ENCODE results near the gene SYT15. TPM values are rescaled to one million over a fixed set of nuclear protein-coding genes. Genes with fewer than 3 reads are reported as not detected.
"Not testable (repeated sequence)": the region's sequence is repeated elsewhere in the genome, so short reads cannot be mapped to it uniquely, and the experiment has no call there.

Gene SYT15
- total RNA-seq, 6 donors from 2014 or later: 11.6 to 52.4 (median 25.4) TPM

DNA sequence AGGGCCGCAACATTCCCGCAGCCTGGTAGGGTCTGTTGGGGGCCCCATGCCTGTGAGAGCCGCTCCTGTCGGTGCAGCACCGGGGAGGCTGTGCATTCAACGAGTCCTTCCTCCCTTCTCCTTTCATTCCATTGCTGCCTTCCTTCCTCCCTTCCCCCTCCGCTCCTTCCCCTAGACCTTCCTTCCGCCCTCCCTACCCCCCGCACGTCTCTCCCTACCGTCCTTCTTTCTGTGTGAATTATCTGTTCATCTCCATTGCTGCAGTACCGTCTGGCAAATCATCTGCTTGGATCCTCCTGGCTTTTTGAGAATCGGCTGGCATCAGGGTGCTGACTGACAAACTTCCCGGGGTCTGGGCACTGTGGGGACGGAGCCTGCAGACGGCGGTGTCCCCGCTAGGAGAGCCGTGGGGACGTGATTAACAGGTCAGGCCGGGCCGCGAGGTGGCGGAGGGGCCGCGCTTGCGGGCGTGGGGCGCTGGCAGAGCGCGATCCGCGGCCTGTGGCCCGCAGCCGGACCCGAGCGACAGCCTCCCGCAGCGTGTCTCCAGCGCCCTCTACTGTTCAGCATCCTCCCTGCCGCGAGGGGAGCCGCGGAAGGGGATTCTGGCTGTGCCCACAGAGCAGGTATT, 18.8 kb downstream of the SYT15 start:
- H3K4me1 ChIP-seq, H3K36me3 ChIP-seq, H3K27me3 ChIP-seq, H3K9me3 ChIP-seq: not testable (repeated sequence)
- Histone ChIP-seq H3K27ac (peak overlapping the region; percentile 12 to 77 (median 56)), H3K4me3 (peak overlapping the region in 3 of 4 donors; percentile 33 to 48 (median 47))
- 0% methylated on average over 12 to 16 of the region's 44 CpGs for WGBS, 2 donors
- TF ChIP-seq, protein P1, sequence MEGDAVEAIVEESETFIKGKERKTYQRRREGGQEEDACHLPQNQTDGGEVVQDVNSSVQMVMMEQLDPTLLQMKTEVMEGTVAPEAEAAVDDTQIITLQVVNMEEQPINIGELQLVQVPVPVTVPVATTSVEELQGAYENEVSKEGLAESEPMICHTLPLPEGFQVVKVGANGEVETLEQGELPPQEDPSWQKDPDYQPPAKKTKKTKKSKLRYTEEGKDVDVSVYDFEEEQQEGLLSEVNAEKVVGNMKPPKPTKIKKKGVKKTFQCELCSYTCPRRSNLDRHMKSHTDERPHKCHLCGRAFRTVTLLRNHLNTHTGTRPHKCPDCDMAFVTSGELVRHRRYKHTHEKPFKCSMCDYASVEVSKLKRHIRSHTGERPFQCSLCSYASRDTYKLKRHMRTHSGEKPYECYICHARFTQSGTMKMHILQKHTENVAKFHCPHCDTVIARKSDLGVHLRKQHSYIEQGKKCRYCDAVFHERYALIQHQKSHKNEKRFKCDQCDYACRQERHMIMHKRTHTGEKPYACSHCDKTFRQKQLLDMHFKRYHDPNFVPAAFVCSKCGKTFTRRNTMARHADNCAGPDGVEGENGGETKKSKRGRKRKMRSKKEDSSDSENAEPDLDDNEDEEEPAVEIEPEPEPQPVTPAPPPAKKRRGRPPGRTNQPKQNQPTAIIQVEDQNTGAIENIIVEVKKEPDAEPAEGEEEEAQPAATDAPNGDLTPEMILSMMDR (IDR thresholded peaks at IDR 0.05): peak in 1 of 6 experiments; percentile 16
- DNase-seq: peak in 1 of 2 donors; percentile 93
- peak; percentile 90 to 97 for ATAC-seq (ENCODE audit: low FRiP score in 2 of 2)

GRCh38 chr10:46600516-46600915, 21.6 kb downstream of the SYT15 start:
- H3K36me3 ChIP-seq; H3K4me1 ChIP-seq; ATAC-seq (ENCODE audit: low FRiP score in 2 of 2); H3K27me3 ChIP-seq; H3K4me3 ChIP-seq; H3K27ac ChIP-seq; H3K9me3 ChIP-seq; DNase-seq: not testable (repeated sequence)
- 0 to 50% methylated on average over 1 of the region's 1 CpG for WGBS, 2 donors

- WGBS, 2 donors: no CpG with 5 or more reads among the region's 6 CpGs
- not testable (repeated sequence) for H3K36me3 ChIP-seq, DNase-seq, H3K27ac ChIP-seq, H3K4me1 ChIP-seq, H3K9me3 ChIP-seq, H3K4me3 ChIP-seq, H3K27me3 ChIP-seq
- peak in 1 of 2 donors; percentile 70 for ATAC-seq (ENCODE audit: low FRiP score in 2 of 2)
These were observed 36.6 kb downstream of the SYT15 start for GRCh38 chr10:46615540-46615939.

GRCh38 chr10:46616227-46616626, 37.3 kb downstream of the SYT15 start:
- not testable (repeated sequence) for H3K27ac ChIP-seq, H3K9me3 ChIP-seq, H3K4me1 ChIP-seq, DNase-seq, H3K36me3 ChIP-seq, H3K27me3 ChIP-seq, H3K4me3 ChIP-seq
- WGBS, 2 donors: no CpG with 5 or more reads among the region's 3 CpGs
- ATAC-seq (ENCODE audit: low FRiP score in 2 of 2): peak in 1 of 2 donors; percentile 76

GRCh38 chr10:46617134-46617533, 38.2 kb downstream of the SYT15 start:
- WGBS, 2 donors: 57 to 70% methylated on average over 3 of the region's 4 CpGs
- ATAC-seq (ENCODE audit: low FRiP score in 2 of 2): peak in 1 of 2 donors; percentile 52
- H3K4me1 ChIP-seq, H3K27me3 ChIP-seq, H3K9me3 ChIP-seq, H3K4me3 ChIP-seq, H3K27ac ChIP-seq, DNase-seq, H3K36me3 ChIP-seq: not testable (repeated sequence)

DNA sequence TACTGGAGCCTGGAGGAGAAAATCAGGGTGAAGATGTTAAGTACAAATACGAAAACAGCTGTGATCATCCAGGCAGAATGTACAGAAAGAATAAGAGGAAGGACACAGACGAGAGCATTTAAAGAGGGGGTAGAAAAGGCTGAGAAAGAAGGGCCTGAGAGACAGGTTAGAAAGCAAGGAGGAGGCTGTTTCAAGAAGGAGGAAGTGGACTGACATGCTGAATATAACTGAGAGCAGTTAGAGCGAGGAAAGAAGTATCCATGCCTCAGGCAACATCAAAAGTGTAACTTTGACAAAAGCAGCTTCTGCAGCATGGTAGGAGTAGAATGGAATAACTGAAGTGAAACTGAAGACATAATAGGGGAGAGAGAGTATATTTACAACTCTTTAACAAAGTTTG, 39.0 kb downstream of the SYT15 start:
- H3K4me1 ChIP-seq; H3K27ac ChIP-seq; H3K4me3 ChIP-seq; DNase-seq; ATAC-seq (ENCODE audit: low FRiP score in 2 of 2); H3K27me3 ChIP-seq; H3K36me3 ChIP-seq; H3K9me3 ChIP-seq: not testable (repeated sequence)
- 78 to 88% methylated on average over 3 of the region's 3 CpGs for WGBS, 2 donors

GRCh38 chr10:46623899-46624654, 45.1 kb downstream of the SYT15 start:
- H3K36me3 ChIP-seq; H3K4me1 ChIP-seq; ATAC-seq (ENCODE audit: low FRiP score in 2 of 2); H3K9me3 ChIP-seq; H3K27me3 ChIP-seq; H3K4me3 ChIP-seq; DNase-seq; H3K27ac ChIP-seq: not testable (repeated sequence)
- WGBS, 2 donors: 93% methylated on average over 4 of the region's 8 CpGs; no CpG with 5 or more reads in 1 of the 2 donors

DNA sequence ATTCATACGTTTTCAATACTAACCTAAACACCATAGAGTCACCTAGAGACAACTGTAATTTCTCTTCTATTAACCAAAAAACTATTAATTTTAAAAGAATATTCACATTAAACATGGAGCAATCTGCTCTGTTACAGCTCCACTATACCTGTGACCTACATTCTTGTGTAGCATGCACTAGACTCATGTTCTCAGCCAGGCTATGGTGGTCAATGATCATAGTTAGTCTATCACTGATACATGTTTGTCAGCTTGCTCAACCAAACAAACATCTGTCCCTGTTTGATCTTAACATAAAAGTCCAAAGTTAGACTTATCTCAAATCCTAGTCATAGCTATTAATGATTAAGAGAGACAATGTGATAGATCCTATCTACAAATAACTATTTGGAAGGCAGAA, 50.9 kb downstream of the SYT15 start:
- not testable (repeated sequence) for H3K4me1 ChIP-seq; H3K27ac ChIP-seq; H3K4me3 ChIP-seq; ATAC-seq (ENCODE audit: low FRiP score in 2 of 2); H3K27me3 ChIP-seq; H3K9me3 ChIP-seq; DNase-seq; H3K36me3 ChIP-seq
- WGBS, 2 donors: no CpG with 5 or more reads among the region's 1 CpG

DNA sequence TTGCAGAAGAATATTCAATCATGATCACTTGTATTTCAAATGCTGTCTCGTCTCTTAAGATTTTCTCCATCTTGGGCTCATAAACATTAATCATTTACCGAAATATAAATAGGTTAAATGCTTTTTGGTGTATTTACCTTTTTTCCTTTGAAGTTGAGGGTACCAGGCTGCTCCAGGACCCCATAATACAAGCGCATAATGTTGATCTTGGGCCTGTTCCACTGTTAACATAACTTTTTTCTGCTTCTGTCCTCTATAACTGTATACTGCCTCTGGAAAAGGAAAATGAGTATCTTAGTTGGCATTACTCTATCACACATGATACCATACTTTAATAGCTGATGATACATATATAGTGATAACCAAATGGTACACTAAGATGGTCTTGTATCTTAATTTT, 51.9 kb downstream of the SYT15 start:
- not testable (repeated sequence) for ATAC-seq (ENCODE audit: low FRiP score in 2 of 2); H3K4me1 ChIP-seq; H3K27me3 ChIP-seq; H3K27ac ChIP-seq; H3K36me3 ChIP-seq; H3K9me3 ChIP-seq; H3K4me3 ChIP-seq; DNase-seq
- no CpG with 5 or more reads among the region's 3 CpGs for WGBS, 2 donors

- not testable (repeated sequence) for H3K36me3 ChIP-seq; H3K27me3 ChIP-seq; H3K4me3 ChIP-seq; DNase-seq; ATAC-seq (ENCODE audit: low FRiP score in 2 of 2); H3K9me3 ChIP-seq; H3K4me1 ChIP-seq; H3K27ac ChIP-seq
- no CpG with 5 or more reads among the region's 3 CpGs for WGBS, 2 donors
These were observed 52.8 kb downstream of the SYT15 start for GRCh38 chr10:46631683-46632082.

GRCh38 chr10:46634698-46635097, 55.8 kb downstream of the SYT15 start:
- WGBS, 2 donors: 36 to 51% methylated on average over 5 of the region's 5 CpGs
- H3K4me1 ChIP-seq, H3K36me3 ChIP-seq, H3K27ac ChIP-seq, H3K9me3 ChIP-seq, H3K27me3 ChIP-seq, DNase-seq: not testable (repeated sequence)
- ATAC-seq (ENCODE audit: low FRiP score in 2 of 2): peak in 1 of 2 donors; percentile 41
- peak overlapping the region in 1 of 4 donors; percentile 30 for H3K4me3 ChIP-seq

DNA sequence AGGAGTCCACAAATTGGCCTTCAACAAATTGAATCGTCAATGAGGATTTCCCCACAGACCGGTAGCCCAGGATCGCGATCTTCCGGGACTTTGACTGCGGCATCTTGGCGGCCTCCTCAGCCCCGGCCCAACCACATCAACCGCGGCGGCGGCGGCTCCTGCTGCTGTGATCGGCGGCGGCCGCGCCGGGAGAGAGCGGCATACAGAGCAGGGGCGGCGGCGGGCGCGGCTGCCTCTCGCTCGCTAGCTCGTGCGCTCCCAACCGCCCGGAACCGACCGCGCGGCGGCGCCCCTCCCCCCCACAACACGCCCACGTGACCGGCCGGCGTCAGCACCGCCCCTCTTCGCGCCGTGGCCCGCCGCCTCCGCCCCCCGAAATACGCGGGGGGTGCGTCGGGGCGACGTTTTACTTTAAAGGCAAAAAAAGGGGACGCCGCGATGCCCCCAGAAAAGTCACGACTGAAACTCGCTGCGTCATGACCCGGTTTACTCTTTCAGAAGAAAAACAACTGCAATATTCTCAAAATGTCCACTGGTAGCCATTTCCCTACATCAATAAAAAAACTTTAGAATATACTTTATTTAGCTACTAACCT, 56.5 kb downstream of the SYT15 start:
- WGBS, 2 donors: 0% methylated on average over 3 to 4 of the region's 63 CpGs
- peak overlapping the region in 1 of 4 donors; percentile 66 for H3K27ac ChIP-seq
- H3K4me1 ChIP-seq, H3K9me3 ChIP-seq, DNase-seq, H3K36me3 ChIP-seq, H3K27me3 ChIP-seq: not testable (repeated sequence)
- H3K4me3 ChIP-seq: peak overlapping the region in 3 of 4 donors; percentile 33 to 46 (median 45)
- peak; percentile 81 to 96 for ATAC-seq (ENCODE audit: low FRiP score in 2 of 2)

All from upper lobe of left lung (tissue), 6 donors.